GM19043 (cell line): ENCODE measurements around the gene TCF15.
"Not testable (repeated sequence)": the region's sequence is repeated elsewhere in the genome, so short reads cannot be mapped to it uniquely, and the experiment has no call there.

ENCODE experiments used
- ATAC-seq: cut with Tn5 transposase; IDR thresholded peaks from one replicate; pipeline ENCODE4 v1.9.1; 2021; ENCODE audit warnings: low read depth; ENCODE audit not compliant: unreplicated experiment

TCF15 gene

GRCh38 chr20:584161-584970 is 25.7 kb downstream of the TCF15 start:
- ATAC-seq: no peak

GRCh38 chr20:582204-582603 is 27.9 kb downstream of the TCF15 start:
- no peak for ATAC-seq

GRCh38 chr20:578940-579690 is 31.0 kb downstream of the TCF15 start:
- not testable (repeated sequence) for ATAC-seq

- ATAC-seq: no peak
These were observed 32.8 kb downstream of the TCF15 start for GRCh38 chr20:577167-577791.

GRCh38 chr20:576156-576555 is 34.0 kb downstream of the TCF15 start:
- ATAC-seq: no peak

GRCh38 chr20:575230-575629 is 34.9 kb downstream of the TCF15 start:
- no peak for ATAC-seq

GRCh38 chr20:574297-574942 is 35.7 kb downstream of the TCF15 start:
- ATAC-seq: no peak

GRCh38 chr20:573414-574296 is 36.5 kb downstream of the TCF15 start:
- ATAC-seq: no peak

GRCh38 chr20:572727-573126 is 37.4 kb downstream of the TCF15 start:
- no peak for ATAC-seq

- no peak for ATAC-seq
These were observed 38.2 kb downstream of the TCF15 start for GRCh38 chr20:571754-572441.

GRCh38 chr20:568673-569415 is 41.3 kb downstream of the TCF15 start:
- ATAC-seq: no peak

GRCh38 chr20:568097-568652 is 41.9 kb downstream of the TCF15 start:
- no peak for ATAC-seq

GRCh38 chr20:564192-564591 is 45.9 kb downstream of the TCF15 start:
- ATAC-seq: no peak

- ATAC-seq: no peak
These were observed 46.9 kb downstream of the TCF15 start for GRCh38 chr20:563187-563586.

GRCh38 chr20:562232-562897 is 47.7 kb downstream of the TCF15 start:
- ATAC-seq: no peak

- ATAC-seq: no peak
These were observed 48.5 kb downstream of the TCF15 start for GRCh38 chr20:561437-562231.

GRCh38 chr20:560680-561079 is 49.4 kb downstream of the TCF15 start:
- ATAC-seq: no peak
